ACC112 (cell line): ENCODE results near the gene SDK2.

Experiments
- H2AFZ ChIP-seq: fragments of 200-600 bp; sonication (generic); one replicate; pipeline ENCODE4 v1.6.0; 2017; ENCODE audit warnings: antibody characterized with exemption, low read length; ENCODE audit not compliant: unreplicated experiment
- H3K27ac ChIP-seq: fragments of 200-600 bp; sonication (generic); 2 replicates; pipeline ENCODE4 v1.5.1; 2014; ENCODE audit warnings: low read depth, mild to moderate bottlenecking, antibody characterized with exemption, low read length, moderate library complexity
- H3K27me3 ChIP-seq: fragments of 200-600 bp; sonication (generic); 2 replicates; pipeline ENCODE4 v1.6.1; 2014; ENCODE audit warnings: mild to moderate bottlenecking, antibody characterized with exemption, low read length, moderate library complexity, mixed read lengths; ENCODE audit not compliant: insufficient read depth
- H3K36me3 ChIP-seq: fragments of 200-600 bp; sonication (generic); 2 replicates; pipeline ENCODE4 v1.6.1; 2016; ENCODE audit warnings: mild to moderate bottlenecking, antibody characterized with exemption, low read length, moderate library complexity, mixed read lengths; ENCODE audit not compliant: insufficient read depth
- H3K4me1 ChIP-seq: fragments of 200-600 bp; sonication (generic); one replicate; pipeline ENCODE4 v1.6.1; 2016; ENCODE audit warnings: low read length, mixed read lengths; ENCODE audit not compliant: insufficient read depth, unreplicated experiment, control insufficient read depth
- H3K4me3 ChIP-seq: fragments of 200-600 bp; sonication (generic); 2 replicates; pipeline ENCODE4 v1.5.1; 2014; ENCODE audit warnings: mild to moderate bottlenecking, low read depth, low read length
- H3K79me2 ChIP-seq: fragments of 200-600 bp; sonication (generic); one replicate; pipeline ENCODE4 v1.6.0; 2016; ENCODE audit warnings: low read length; ENCODE audit not compliant: control insufficient read depth, unreplicated experiment, insufficient read depth

The SDK2 gene

DNA sequence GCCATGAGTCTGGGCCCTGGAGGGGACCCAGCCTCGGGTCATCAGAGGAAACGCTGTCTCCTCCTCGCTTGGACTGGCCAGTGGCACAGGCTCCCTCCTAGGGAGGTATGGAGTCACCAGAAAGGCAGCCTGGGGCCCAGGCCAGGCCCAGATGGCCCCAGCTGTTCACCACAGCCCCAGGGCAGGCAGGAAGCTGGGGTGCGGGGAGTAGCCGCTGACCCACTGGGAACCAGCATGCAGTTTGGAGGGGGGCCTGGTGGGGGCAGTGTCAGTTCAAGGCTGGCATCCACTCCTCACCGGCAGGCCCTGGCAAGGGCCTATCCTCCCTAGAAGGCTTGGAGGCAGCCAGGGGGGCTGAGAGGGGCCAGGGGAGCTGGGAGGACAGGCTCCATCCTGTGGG, 48.8 kb downstream of the SDK2 start:
- no peaks in the 10 kb centered on the region for H3K36me3 ChIP-seq
- no peaks in the 10 kb centered on the region for H3K79me2 ChIP-seq
- H3K27ac ChIP-seq: no peak overlapping the region
- H2AFZ ChIP-seq: no peak overlapping the region
- no peak overlapping the region for H3K4me3 ChIP-seq
- H3K4me1 ChIP-seq: no peaks in the 10 kb centered on the region
- H3K27me3 ChIP-seq: no peaks in the 10 kb centered on the region

DNA sequence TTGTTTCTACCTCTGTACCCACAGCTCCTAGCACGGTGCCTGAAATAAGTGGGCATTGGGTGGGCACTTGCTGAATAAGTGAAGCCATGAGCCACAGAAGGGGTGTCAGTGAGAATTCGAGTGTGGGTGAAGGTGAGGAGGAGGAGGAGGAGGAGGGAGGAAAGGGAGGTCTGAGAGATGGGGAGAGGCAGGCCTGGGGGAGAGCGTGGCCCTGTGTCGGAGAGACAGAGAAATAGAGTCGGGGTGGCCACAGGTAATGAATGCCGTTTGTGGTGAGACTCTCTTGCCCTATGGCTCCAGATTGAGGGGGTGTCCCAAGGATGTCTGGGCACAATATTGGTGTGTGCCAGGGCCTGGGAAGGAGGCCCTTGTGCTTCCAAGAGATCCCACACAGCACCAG, 49.2 kb downstream of the SDK2 start:
- H3K4me1 ChIP-seq: no peaks in the 10 kb centered on the region
- H3K36me3 ChIP-seq: no peaks in the 10 kb centered on the region
- no peaks in the 10 kb centered on the region for H3K27me3 ChIP-seq
- H3K27ac ChIP-seq: no peak overlapping the region
- H3K79me2 ChIP-seq: no peaks in the 10 kb centered on the region
- H2AFZ ChIP-seq: no peak overlapping the region
- H3K4me3 ChIP-seq: no peak overlapping the region

DNA sequence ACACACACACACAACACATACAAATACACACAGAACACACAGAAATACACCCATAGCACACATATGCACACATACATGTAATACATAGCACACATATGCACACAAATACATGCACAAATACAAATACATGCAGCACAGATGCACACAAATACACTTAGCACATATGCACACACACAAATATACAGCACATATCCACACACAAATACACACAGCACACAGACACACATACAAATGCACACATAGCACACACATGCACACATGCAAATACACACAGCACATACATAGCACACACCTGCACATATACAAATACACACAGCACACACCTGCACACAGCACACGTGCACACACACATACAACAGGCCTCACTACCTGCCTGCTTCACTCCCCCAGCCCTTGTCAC, 49.6 kb downstream of the SDK2 start:
- Histone ChIP-seq H2AFZ (no peak overlapping the region), H3K27me3 (no peaks in the 10 kb centered on the region), H3K36me3 (no peaks in the 10 kb centered on the region), H3K4me1 (no peaks in the 10 kb centered on the region), H3K4me3 (no peak overlapping the region), H3K79me2 (no peaks in the 10 kb centered on the region), H3K27ac (no peak overlapping the region)

DNA sequence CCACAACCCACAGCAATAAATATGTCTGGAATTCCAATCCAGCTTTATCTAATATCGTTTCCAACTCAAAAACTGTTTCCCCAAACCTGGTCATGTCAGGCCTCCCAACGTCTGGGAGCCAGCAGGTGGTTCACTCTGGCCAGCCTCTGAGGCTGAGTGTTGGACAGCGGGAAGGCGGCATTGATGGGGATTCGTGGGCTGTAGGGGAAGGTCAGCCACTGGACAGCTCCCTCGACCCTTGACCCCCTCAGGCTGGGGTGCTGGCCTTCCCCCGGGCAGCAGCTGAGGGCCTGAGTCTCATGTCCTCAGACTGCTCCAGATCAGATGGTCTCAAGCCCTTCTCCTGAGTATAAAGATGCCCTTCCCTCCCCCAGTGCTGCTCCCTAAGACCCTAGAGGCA, 50.2 kb downstream of the SDK2 start:
- H3K4me1 ChIP-seq: no peaks in the 10 kb centered on the region
- H3K4me3 ChIP-seq: no peak overlapping the region
- H3K27me3 ChIP-seq: no peaks in the 10 kb centered on the region
- no peak overlapping the region for H3K27ac ChIP-seq
- no peaks in the 10 kb centered on the region for H3K79me2 ChIP-seq
- no peak overlapping the region for H2AFZ ChIP-seq
- H3K36me3 ChIP-seq: no peaks in the 10 kb centered on the region

DNA sequence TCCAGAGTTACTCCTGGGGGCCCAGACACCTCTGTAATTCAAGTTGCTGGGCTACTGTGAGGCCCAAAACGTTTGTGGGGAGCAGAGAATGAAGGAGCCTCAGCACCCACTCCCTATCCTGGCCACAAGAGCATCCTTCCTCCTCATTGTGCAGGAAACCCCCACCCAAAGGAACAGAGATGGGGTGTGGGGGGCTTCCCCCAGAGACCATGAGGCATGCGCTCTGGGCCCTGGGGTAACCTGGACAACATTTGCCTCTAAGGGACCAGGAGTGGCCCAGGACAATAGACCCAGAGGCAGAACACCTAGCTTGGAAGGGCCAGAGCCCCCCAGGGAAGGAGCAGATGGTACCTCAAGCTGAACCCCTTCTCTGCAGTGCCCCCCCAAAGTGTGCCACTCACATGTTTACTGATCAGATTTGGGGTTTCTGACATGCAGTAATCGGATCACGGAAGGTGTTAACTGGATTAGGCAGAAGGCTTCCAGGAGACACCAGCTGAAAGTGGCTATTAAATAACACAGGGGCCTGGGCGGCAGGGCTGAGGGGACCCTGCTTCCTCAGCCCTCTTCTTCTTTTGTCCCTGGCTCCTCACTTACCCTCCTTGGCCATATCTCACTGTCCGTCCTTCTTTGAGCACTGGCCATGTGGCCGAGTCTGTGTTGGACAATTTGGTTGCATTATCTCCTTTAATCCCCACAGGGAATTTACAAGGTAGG, 50.8 kb downstream of the SDK2 start:
- no peak overlapping the region for H2AFZ ChIP-seq
- no peaks in the 10 kb centered on the region for H3K4me1 ChIP-seq
- H3K27ac ChIP-seq: no peak overlapping the region
- no peaks in the 10 kb centered on the region for H3K27me3 ChIP-seq
- H3K79me2 ChIP-seq: no peaks in the 10 kb centered on the region
- H3K4me3 ChIP-seq: no peak overlapping the region
- no peaks in the 10 kb centered on the region for H3K36me3 ChIP-seq

DNA sequence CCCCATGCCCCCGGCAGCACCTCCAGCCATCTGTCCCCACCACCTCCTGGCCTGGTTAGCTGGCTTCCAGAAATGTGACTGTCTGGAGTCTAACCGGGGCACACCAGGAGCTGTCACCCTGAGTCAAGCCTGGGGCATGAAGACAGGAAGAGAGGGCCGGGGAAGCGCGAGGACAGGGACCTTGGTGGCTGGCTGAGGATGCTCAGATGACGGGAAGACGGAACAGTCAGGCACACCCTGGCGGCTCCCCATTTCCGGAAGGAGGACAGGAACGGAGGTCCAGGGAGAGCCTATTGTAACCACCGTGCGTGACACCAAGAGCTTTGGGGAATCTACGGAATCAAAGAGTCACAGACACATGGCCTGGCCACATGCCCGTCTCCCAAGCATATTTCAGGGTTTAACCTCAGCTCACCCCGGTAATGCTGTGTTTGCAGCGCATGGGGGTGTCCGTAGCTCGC, 51.7 kb downstream of the SDK2 start:
- H3K79me2 ChIP-seq: no peaks in the 10 kb centered on the region
- no peaks in the 10 kb centered on the region for H3K4me1 ChIP-seq
- H2AFZ ChIP-seq: no peak overlapping the region
- H3K27me3 ChIP-seq: no peaks in the 10 kb centered on the region
- no peak overlapping the region for H3K4me3 ChIP-seq
- no peak overlapping the region for H3K27ac ChIP-seq
- no peaks in the 10 kb centered on the region for H3K36me3 ChIP-seq

- Histone ChIP-seq H3K27ac (no peak overlapping the region), H3K4me3 (no peak overlapping the region), H3K79me2 (no peaks in the 10 kb centered on the region), H3K4me1 (no peaks in the 10 kb centered on the region), H3K36me3 (no peaks in the 10 kb centered on the region), H2AFZ (no peak overlapping the region), H3K27me3 (no peaks in the 10 kb centered on the region)
Observed at GRCh38 chr17:73592079-73592415, 52.2 kb downstream of the SDK2 start.

- Histone ChIP-seq H3K4me3 (no peak overlapping the region), H3K79me2 (no peaks in the 10 kb centered on the region), H2AFZ (no peak overlapping the region), H3K36me3 (no peaks in the 10 kb centered on the region), H3K27me3 (no peaks in the 10 kb centered on the region), H3K27ac (no peak overlapping the region), H3K4me1 (no peaks in the 10 kb centered on the region)
Observed at GRCh38 chr17:73591296-73592078, 52.8 kb downstream of the SDK2 start.

DNA sequence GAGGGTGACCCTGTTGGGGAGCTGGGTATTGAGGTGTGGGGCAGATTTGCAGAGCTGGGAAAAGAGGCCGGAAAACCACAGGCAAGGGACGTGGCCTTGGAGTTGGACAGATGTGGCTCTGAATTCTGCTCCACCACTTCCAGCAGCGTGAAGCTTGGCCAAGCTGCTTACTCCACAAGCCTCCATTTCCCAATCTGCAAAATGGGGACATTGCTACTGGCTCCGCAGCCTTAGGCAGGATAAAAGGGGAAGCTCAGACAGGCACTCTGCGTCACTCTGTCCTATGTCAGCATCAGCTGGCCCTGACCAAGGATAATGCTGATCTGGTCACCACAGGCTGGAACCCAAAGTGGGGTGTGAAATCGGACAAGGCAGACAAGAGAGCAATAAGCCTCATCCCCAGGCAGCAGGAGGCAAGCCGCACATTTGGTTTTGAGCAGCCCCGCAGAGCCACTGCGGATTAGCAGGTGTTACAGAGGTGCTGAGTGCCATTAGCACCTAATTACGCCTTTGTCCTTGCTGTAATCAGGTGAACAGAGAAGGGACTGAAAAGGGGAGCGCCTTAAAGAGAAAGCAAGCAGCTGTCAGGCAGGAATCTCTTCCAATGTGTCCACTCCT, 54.8 kb downstream of the SDK2 start:
- no peaks in the 10 kb centered on the region for H3K4me1 ChIP-seq
- no peak overlapping the region for H3K4me3 ChIP-seq
- H3K36me3 ChIP-seq: no peaks in the 10 kb centered on the region
- no peaks in the 10 kb centered on the region for H3K79me2 ChIP-seq
- H3K27me3 ChIP-seq: no peaks in the 10 kb centered on the region
- H3K27ac ChIP-seq: no peak overlapping the region
- H2AFZ ChIP-seq: no peak overlapping the region

GRCh38 chr17:73588891-73589290, 55.4 kb downstream of the SDK2 start:
- H3K4me3 ChIP-seq: no peak overlapping the region
- no peak overlapping the region for H3K27ac ChIP-seq
- no peak overlapping the region for H2AFZ ChIP-seq

More at GRCh38 chr17:73588891-73589290, 55.4 kb downstream of the SDK2 start:
- Histone ChIP-seq H3K79me2 (no peaks in the 10 kb centered on the region), H3K36me3 (no peaks in the 10 kb centered on the region), H3K27me3 (no peaks in the 10 kb centered on the region), H3K4me1 (no peaks in the 10 kb centered on the region)
